Liver (tissue), 9 donors: Measurements from ENCODE around the gene SLC22A3. TPM values are rescaled to one million over a fixed set of nuclear protein-coding genes. Genes with fewer than 3 reads are reported as not detected.
"Not testable (repeated sequence)": the region's sequence is repeated elsewhere in the genome, so short reads cannot be mapped to it uniquely, and the experiment has no call there.

Experiments
- DNase-seq: peaks from one replicate; pipeline ENCODE4 v3.0.0-alpha.2; 2017; ENCODE audit warnings: low spot score
- H3K27ac ChIP-seq, 2 donors: one replicate each; pipeline ENCODE4 v1.7.0; 2013; ENCODE audit warnings: inconsistent platforms in 2 of 2, low read length in 2 of 2, control low read depth in 1 of 2, low read depth in 1 of 2, mild to moderate bottlenecking in 1 of 2
- H3K27me3 ChIP-seq, 4 donors: one replicate each; pipeline versions ENCODE4 v1.6.1 to v1.7.0; 2013; ENCODE audit warnings: low read length in 3 of 4, inconsistent platforms in 1 of 4, mild to moderate bottlenecking in 1 of 4, moderate library complexity in 1 of 4; ENCODE audit not compliant: control insufficient read depth in 4 of 4, insufficient read depth in 4 of 4
- H3K36me3 ChIP-seq, 4 donors: one replicate each; pipeline versions ENCODE4 v1.6.1 to v1.7.0; 2013; ENCODE audit warnings: low read length in 3 of 4, mild to moderate bottlenecking in 3 of 4, low read depth in 1 of 4, moderate library complexity in 1 of 4; ENCODE audit not compliant: control insufficient read depth in 4 of 4, insufficient read depth in 3 of 4
- H3K4me1 ChIP-seq, 4 donors: one replicate each; pipeline versions ENCODE4 v1.6.1 to v1.7.0; 2013; ENCODE audit warnings: low read length in 3 of 4, mild to moderate bottlenecking in 3 of 4, moderate library complexity in 1 of 4; ENCODE audit not compliant: control insufficient read depth in 4 of 4, insufficient read depth in 4 of 4
- H3K4me3 ChIP-seq, 3 donors: one replicate each; pipeline versions ENCODE4 v1.6.1 to v1.7.0; 2013; ENCODE audit warnings: low read length in 3 of 3, control low read depth in 1 of 3, low read depth in 1 of 3, mild to moderate bottlenecking in 1 of 3
- H3K9ac ChIP-seq, 2 donors: one replicate each; pipeline ENCODE4 v1.7.0; 2013; ENCODE audit warnings: low read length in 2 of 2, mild to moderate bottlenecking in 2 of 2, moderate library complexity in 2 of 2, control low read depth in 1 of 2, low read depth in 1 of 2
- H3K9me3 ChIP-seq, 4 donors: one replicate each; pipeline versions ENCODE4 v1.6.1 to v1.7.0; 2013; ENCODE audit warnings: low read length in 3 of 4; ENCODE audit not compliant: control insufficient read depth in 4 of 4
- CTCF ChIP-seq: fragments of 150-350 bp; IDR thresholded peaks from 2 replicates; pipeline ENCODE4 v1.5.1; 2017; ENCODE audit warnings: improper control_type of control experiment, low read depth, low read length; ENCODE audit not compliant: missing input control
- EGR1 ChIP-seq, 2 donors: IDR thresholded peaks; 2 replicates each; pipeline ENCODE4 v1.6.1; 2016 to 2018; ENCODE audit warnings: antibody characterized with exemption in 2 of 2, low read depth in 2 of 2
- FOXA1 ChIP-seq: IDR thresholded peaks from 2 replicates; pipeline ENCODE4 v1.6.1; 2016; ENCODE audit warnings: antibody characterized with exemption
- FOXA2 ChIP-seq: IDR thresholded peaks from 2 replicates; pipeline ENCODE4 v1.6.1; 2016; ENCODE audit warnings: antibody characterized with exemption
- GABPA ChIP-seq, 2 donors: IDR thresholded peaks in 1 of 2; conservative IDR thresholded peaks in 1 of 2; 2 replicates each; pipeline ENCODE4 v1.6.1; 2016; ENCODE audit warnings: antibody characterized with exemption in 2 of 2, mild to moderate bottlenecking in 1 of 2, moderate library complexity in 1 of 2
- HNF4G ChIP-seq: IDR thresholded peaks from 2 replicates; pipeline ENCODE4 v1.6.1; 2016; ENCODE audit warnings: antibody characterized with exemption
- JUND ChIP-seq, 2 donors: IDR thresholded peaks; 2 replicates each; pipeline ENCODE4 v1.6.1; 2016; ENCODE audit warnings: antibody characterized with exemption in 2 of 2
- MAX ChIP-seq: IDR thresholded peaks from 2 replicates; pipeline ENCODE4 v1.6.1; 2016; ENCODE audit warnings: antibody characterized with exemption
- NR2F2 ChIP-seq: IDR thresholded peaks from 2 replicates; pipeline ENCODE4 v1.6.1; 2016; ENCODE audit warnings: antibody characterized with exemption
- RAD21 ChIP-seq, 2 donors: IDR thresholded peaks; 2 replicates each; pipeline ENCODE4 v1.6.1; 2016; ENCODE audit warnings: antibody characterized with exemption in 2 of 2, mild to moderate bottlenecking in 2 of 2
- REST ChIP-seq: IDR thresholded peaks from 2 replicates; pipeline ENCODE4 v1.6.1; 2016; ENCODE audit warnings: antibody characterized with exemption, mild to moderate bottlenecking
- RXRA ChIP-seq, 2 donors: IDR thresholded peaks; 2 replicates each; pipeline ENCODE4 v1.6.1; 2017 to 2018; ENCODE audit warnings: antibody characterized with exemption in 2 of 2, mild to moderate bottlenecking in 1 of 2
- SP1 ChIP-seq: IDR thresholded peaks from 2 replicates; pipeline ENCODE4 v1.6.1; 2018; ENCODE audit warnings: antibody characterized with exemption, mild to moderate bottlenecking
- TAF1 ChIP-seq: conservative IDR thresholded peaks from 2 replicates; pipeline ENCODE4 v1.6.1; 2016; ENCODE audit warnings: antibody characterized with exemption, mild to moderate bottlenecking
- YY1 ChIP-seq: IDR thresholded peaks from 2 replicates; pipeline ENCODE4 v1.6.1; 2016; ENCODE audit warnings: antibody characterized with exemption, mild to moderate bottlenecking
- ZBTB33 ChIP-seq: IDR thresholded peaks from 2 replicates; pipeline ENCODE4 v1.6.1; 2016; ENCODE audit warnings: antibody characterized with exemption
- WGBS: extraction: QIAGEN DNeasy Blood & Tissue Kit; methylation state at CpG from one replicate; pipeline ENCODE4 v1.1.7; 2013; 5-methylcytosine and 5-hydroxymethylcytosine counted together
- polyA plus RNA-seq, 2 donors: library from polyadenylated mRNA; stranded (reverse) in 1 of 2; unstranded in 1 of 2; fragments of 200-250 nt in 1 of 2; fragments of >200 nt in 1 of 2; fragmentation: Nextera tagmentation in 1 of 2; extraction: Ambion mirVana in 1 of 2; gene quantifications; one replicate each; pipeline versions ENCODE4 v1.2.1 to v1.2.3, GENCODE V29; 2013 to 2015
- total RNA-seq, 2 donors: library from RNA; depleted of rRNA; stranded (reverse); fragments of >200 nt; gene quantifications; one replicate each; pipeline ENCODE4 v1.2.3, GENCODE V29; 2014
- donor health status: healthy.
- donor health status: healthy.
- donor health status: healthy.
- donor health status: healthy.
- donor health status: healthy.

Gene SLC22A3
- total and polyA plus RNA-seq, 4 donors: 7.6 to 40.9 (median 19.4) TPM

DNA sequence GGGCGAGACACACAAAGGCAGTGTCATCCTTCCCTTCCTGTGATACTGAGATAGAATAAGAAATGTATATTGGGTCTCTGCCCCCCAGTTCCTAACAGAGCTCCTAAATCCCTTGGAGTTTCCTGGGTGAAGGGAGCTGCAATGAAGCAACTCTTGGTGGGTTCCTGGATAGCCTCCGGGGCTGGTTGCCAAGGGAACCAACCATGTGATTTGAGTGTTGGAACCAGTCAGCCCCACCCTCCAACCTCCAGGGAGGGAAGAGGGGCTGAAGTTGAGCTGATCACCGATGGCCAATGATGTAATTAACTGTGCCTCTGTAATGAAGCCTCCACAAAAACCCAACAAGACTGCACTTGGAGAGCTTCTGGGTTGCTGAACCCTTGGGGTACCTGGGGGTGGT lies 116.6 kb downstream of the SLC22A3 start:
- 88% methylated on average over 3 of the region's 3 CpGs for WGBS
- H3K9me3 ChIP-seq: no peaks in the 10 kb centered on the region

GRCh38 chr6:160467261-160467871 lies 119.2 kb downstream of the SLC22A3 start:
- WGBS: 92% methylated on average over 14 of the region's 14 CpGs
- not testable (repeated sequence) for DNase-seq

More for the DNA sequence above, 116.6 kb downstream of the SLC22A3 start:
- TF ChIP-seq HNF4G (no peak), JUND (IDR thresholded peaks at IDR 0.05) (no peak), FOXA2 (no peak), RXRA (IDR thresholded peaks at IDR 0.05) (no peak), YY1 (no peak), GABPA (IDR thresholded peaks at IDR 0.05 in 1 of 2, conservative IDR thresholded peaks at IDR 0.05 in 1 of 2) (no peak), NR2F2 (no peak), TAF1 (no peak), SP1 (no peak), FOXA1 (no peak), CTCF (no peak), EGR1 (IDR thresholded peaks at IDR 0.05; ENCODE audit: low read depth in 2 of 2) (no peak), ZBTB33 (no peak), REST (no peak), MAX (no peak), RAD21 (IDR thresholded peaks at IDR 0.05) (no peak)
- Histone ChIP-seq H3K27ac (no peak overlapping the region), H3K4me3 (no peak overlapping the region), H3K9ac (no peak overlapping the region), H3K36me3 (peaks cover 0 to 11% (median 7%) of the 10 kb centered on the region in 4 donors), H3K27me3 (no peaks in the 10 kb centered on the region), H3K4me1 (no peaks in the 10 kb centered on the region)
- no peak for DNase-seq

More at GRCh38 chr6:160467261-160467871, 119.2 kb downstream of the SLC22A3 start:
- H3K9ac ChIP-seq, H3K4me3 ChIP-seq, H3K27ac ChIP-seq, H3K27me3 ChIP-seq, H3K4me1 ChIP-seq, H3K36me3 ChIP-seq, H3K9me3 ChIP-seq: not testable (repeated sequence)
